Glomerular visceral epithelial cell (primary cell): ENCODE results near the gene SNX20.

ENCODE experiments used
- DNase-seq: peaks from one replicate; pipeline ENCODE4 v3.0.0-alpha.2; 2016; ENCODE audit errors: extremely low spot score

The SNX20 gene

GRCh38 chr16:50635505-50636392 lies 45.4 kb downstream of the SNX20 start:
- DNase-seq = no peak

GRCh38 chr16:50634947-50635346 lies 46.2 kb downstream of the SNX20 start:
- DNase-seq = no peak

GRCh38 chr16:50634090-50634489 lies 47.0 kb downstream of the SNX20 start:
- no peak for DNase-seq

GRCh38 chr16:50632927-50633800 lies 47.9 kb downstream of the SNX20 start:
- DNase-seq = no peak

GRCh38 chr16:50631985-50632576 lies 49.0 kb downstream of the SNX20 start:
- DNase-seq = no peak

GRCh38 chr16:50631249-50631984 lies 49.7 kb downstream of the SNX20 start:
- no peak for DNase-seq

- no peak for DNase-seq
Measured at GRCh38 chr16:50630394-50631020, 50.6 kb downstream of the SNX20 start.

GRCh38 chr16:50629334-50629733 lies 51.8 kb downstream of the SNX20 start:
- DNase-seq = no peak

- no peak for DNase-seq
Measured at GRCh38 chr16:50628156-50628802, 52.8 kb downstream of the SNX20 start.

- DNase-seq = no peak
Measured at GRCh38 chr16:50627419-50627818, 53.7 kb downstream of the SNX20 start.

GRCh38 chr16:50626868-50627267 lies 54.2 kb downstream of the SNX20 start:
- DNase-seq = no peak

- DNase-seq = no peak
Measured at GRCh38 chr16:50625374-50625773, 55.7 kb downstream of the SNX20 start.

GRCh38 chr16:50624449-50624970 lies 56.6 kb downstream of the SNX20 start:
- DNase-seq = no peak

- DNase-seq = no peak
Measured at GRCh38 chr16:50622643-50623369, 58.3 kb downstream of the SNX20 start.

- no peak for DNase-seq
Measured at GRCh38 chr16:50622029-50622428, 59.1 kb downstream of the SNX20 start.
